GM23338 (cell line): ENCODE data around the gene DST.

Experiments used
- CTCF ChIP-seq, 2 experiments: fragments of 200-600 bp in 1 of 2; sonication (generic) in 1 of 2; conservative IDR thresholded peaks; 2 replicates each; pipeline versions ENCODE4 v1.5.1 to v1.6.1; 2016 to 2017; ENCODE audit warnings: antibody characterized with exemption in 2 of 2, low read depth in 2 of 2, mild to moderate bottlenecking in 2 of 2, moderate library complexity in 1 of 2
- EZH2phosphoT487 ChIP-seq: fragments of 200-600 bp; sonication (generic); IDR thresholded peaks from one replicate; pipeline ENCODE4 v1.8.1; 2018; ENCODE audit warnings: antibody characterized with exemption; ENCODE audit not compliant: unreplicated experiment
- REST ChIP-seq: IDR thresholded peaks from one replicate; pipeline ENCODE4 v1.6.1; 2018; ENCODE audit warnings: antibody characterized with exemption; ENCODE audit not compliant: unreplicated experiment

GRCh38 chr6:56579155-56579851, 63.4 kb downstream of the DST start:
- TF ChIP-seq EZH2phosphoT487 (no peak), CTCF (conservative IDR thresholded peaks at IDR 0.05; ENCODE audit: low read depth in 2 of 2) (no peak), REST (no peak)
